Kasumi-1 (cell line): ENCODE data around the gene LHPP.

Source experiments
- DNase-seq, 2 experiments: peaks; one replicate each; lab custom pipeline; 2025; lab: John Stamatoyannopoulos, UW

LHPP gene

GRCh38 chr10:124658591-124659242, 197.1 kb downstream of the LHPP start:
- no peak for DNase-seq

DNA sequence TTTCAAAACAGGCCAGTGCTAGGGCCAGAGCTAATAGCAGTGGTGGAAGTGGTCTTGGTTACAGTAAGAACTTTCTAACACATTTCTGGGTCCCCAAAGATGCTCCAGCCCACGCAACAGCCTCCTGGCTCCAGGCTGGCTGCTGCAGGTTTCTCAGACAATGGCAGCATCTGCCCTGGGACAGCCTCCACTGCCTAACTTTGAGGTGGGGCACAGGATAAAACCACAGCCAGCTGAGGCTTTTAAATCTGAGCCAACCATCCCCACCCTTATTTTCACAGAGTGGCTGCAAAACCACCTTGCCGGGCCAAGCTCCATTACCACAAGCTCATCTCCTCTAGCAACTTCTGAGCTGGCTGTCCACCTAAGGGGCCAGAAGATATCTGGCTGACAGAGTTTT, 197.8 kb downstream of the LHPP start:
- DNase-seq = no peak

GRCh38 chr10:124660404-124661125, 198.9 kb downstream of the LHPP start:
- DNase-seq = no peak

DNA sequence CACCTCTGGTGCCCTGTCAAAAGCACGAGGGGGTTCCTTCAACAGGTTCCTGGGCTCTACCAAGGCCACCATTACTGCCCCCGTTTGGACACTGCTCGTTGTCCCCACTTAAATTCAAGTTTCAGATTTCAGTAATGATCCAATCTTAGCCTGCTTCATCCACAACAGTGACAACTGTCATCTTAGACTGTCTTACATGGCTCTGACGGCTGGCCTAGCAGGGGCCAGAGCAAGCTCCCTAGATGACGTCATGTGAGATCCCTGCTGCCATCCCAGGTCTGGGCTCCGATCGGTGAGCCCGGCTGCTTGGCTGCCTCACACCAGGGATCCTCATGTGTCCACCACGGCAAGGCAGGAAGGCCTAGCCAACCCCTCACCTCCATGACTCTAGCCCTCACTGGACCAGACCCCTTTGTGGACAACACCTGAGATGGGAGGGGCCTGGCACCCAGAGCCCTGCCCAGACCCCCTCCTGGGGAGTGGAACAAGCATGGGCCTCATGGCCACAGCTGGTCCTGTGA, 200.1 kb downstream of the LHPP start:
- no peak for DNase-seq

DNA sequence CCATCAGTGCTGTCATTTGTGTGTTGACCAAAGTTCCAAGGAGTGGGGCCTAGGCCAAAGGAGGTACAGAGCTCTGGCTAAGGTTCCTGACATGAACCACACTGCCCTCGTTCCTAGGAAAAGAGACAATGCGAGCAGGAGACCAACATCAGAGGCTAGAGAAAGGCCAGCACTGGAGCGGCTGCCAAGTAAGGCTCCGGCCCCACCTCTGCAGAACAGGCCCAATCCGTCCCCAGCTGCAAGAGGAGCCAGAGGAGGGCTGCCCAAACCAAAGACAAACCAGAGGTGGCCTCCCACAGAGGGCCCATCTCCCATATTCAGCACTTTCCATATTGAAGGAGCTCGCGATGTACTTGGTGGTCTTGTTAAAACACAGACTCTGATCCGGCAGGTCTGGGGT, 201.6 kb downstream of the LHPP start:
- DNase-seq = no peak
